ENCODE data around the gene NCKAP5.

The NCKAP5 gene

DNA sequence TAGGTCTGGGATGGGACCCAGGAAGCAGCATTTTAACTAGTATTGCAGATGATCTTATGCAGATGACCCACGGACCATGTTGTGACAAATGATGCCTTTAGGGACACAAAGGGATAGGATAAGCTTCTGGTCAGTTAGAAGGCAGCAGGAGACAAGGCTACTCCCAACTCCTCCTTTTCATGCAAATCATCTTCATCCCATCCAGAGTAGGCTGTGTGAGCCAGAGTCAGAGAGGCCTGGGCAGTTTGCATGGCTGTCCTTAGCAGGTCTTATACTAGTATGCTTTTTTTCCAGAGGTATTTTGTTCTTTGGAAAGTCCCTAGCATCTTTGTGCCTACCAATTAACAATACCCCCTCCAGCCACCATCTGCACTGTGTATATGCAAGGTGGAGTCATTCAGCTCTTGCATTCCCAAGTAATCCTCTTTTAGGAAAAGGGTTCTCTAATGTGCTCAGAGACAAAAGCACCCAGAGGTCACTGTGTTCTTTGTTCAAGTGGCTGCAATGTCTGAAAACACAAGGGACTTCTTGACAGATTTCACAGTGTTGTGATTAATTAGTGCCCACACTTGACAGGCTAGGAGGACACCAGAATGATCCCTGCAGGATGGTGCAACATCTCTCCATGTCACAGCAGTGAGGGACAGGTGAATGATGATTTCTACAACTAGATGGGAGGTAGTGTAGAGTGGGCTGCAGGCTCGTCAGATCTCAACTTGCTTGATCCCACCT lies 225.8 kb downstream of the NCKAP5 start:
- TF ChIP-seq, protein P1, sequence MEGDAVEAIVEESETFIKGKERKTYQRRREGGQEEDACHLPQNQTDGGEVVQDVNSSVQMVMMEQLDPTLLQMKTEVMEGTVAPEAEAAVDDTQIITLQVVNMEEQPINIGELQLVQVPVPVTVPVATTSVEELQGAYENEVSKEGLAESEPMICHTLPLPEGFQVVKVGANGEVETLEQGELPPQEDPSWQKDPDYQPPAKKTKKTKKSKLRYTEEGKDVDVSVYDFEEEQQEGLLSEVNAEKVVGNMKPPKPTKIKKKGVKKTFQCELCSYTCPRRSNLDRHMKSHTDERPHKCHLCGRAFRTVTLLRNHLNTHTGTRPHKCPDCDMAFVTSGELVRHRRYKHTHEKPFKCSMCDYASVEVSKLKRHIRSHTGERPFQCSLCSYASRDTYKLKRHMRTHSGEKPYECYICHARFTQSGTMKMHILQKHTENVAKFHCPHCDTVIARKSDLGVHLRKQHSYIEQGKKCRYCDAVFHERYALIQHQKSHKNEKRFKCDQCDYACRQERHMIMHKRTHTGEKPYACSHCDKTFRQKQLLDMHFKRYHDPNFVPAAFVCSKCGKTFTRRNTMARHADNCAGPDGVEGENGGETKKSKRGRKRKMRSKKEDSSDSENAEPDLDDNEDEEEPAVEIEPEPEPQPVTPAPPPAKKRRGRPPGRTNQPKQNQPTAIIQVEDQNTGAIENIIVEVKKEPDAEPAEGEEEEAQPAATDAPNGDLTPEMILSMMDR (IDR thresholded peaks at IDR 0.05; ENCODE audit: low read depth, low read length, missing control alignments): no peak
- in situ Hi-C loops (cut with HindIII; ENCODE audit: low sequenced_read_pairs): no loop called here
- no peak for DNase-seq (ENCODE audit: low read depth)
- no peak overlapping the region for H3K4me3 ChIP-seq (ENCODE audit: low read depth, low read length)

DNA sequence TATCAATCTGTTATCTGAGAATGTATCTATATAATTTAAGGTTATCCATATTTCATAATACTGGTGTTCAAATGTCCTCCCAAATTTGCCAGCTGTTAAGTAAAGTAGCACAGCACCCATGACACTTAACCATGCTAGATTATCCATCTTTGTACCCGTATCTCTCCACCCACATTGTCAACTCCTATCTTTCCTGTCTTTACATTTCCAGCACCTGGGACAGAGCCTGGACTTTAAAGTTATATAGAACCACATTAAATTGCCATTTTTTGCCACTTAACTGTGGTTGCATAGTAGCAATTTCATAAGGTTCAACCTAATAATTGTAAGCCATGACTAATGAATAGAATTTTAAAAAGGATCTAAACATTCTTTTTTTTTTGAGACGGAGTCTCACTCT lies 226.7 kb downstream of the NCKAP5 start:
- no peak for DNase-seq (ENCODE audit: low read depth)
- in situ Hi-C loops (cut with HindIII; ENCODE audit: low sequenced_read_pairs): no loop called here

DNA sequence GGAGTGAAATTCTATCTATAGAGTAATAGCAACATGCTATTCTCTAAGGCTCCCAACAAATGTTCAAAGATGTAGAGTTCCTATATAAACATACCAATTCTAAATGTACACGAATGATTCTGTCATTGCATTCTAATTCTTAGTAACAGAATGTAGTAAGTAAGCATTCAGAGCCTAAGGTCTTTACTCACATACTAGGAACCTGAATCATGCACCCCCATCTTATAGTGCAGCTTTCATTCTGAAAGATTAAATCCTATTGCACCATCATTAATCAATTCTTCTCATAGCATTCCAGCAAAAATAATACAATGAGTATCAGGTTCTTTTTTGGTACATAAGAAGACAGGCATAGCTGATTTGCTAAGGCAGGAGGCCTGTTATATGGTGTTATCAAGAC lies 230.0 kb downstream of the NCKAP5 start:
- in situ Hi-C loops (cut with HindIII; ENCODE audit: low sequenced_read_pairs): no loop called here
- no peak for DNase-seq (ENCODE audit: low read depth)
- TF ChIP-seq, protein P1 (IDR thresholded peaks at IDR 0.05; ENCODE audit: low read depth, low read length, missing control alignments): no peak
- no peak overlapping the region for H3K4me3 ChIP-seq (ENCODE audit: low read depth, low read length)

More for the DNA sequence above, 226.7 kb downstream of the NCKAP5 start:
- no peak overlapping the region for H3K4me3 ChIP-seq (ENCODE audit: low read depth, low read length)
- TF ChIP-seq, protein P1 (IDR thresholded peaks at IDR 0.05; ENCODE audit: low read depth, low read length, missing control alignments): no peak

DNA sequence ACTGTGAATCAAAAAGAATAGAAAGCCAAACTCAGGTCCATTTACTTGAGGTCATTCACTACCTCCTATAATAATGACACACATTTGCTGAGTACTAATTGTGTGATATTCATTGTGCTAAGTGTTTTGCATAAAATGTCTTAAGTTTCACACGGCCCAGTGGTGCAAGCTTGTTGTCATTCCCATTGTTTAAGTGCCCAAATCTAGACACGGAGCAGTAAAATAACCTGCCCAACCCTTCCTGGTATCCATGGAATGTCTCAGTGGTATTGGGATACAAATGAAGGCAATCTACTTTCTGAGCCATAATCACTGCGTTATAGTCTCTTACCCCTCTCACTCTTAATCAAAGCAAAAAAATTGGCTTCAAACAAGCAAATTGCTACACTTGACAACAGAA lies 233.3 kb downstream of the NCKAP5 start:
- in situ Hi-C loops (cut with HindIII; ENCODE audit: low sequenced_read_pairs): no loop called here
- TF ChIP-seq, protein P1 (IDR thresholded peaks at IDR 0.05; ENCODE audit: low read depth, low read length, missing control alignments): no peak
- no peak for DNase-seq (ENCODE audit: low read depth)
- no peak overlapping the region for H3K4me3 ChIP-seq (ENCODE audit: low read depth, low read length)

DNA sequence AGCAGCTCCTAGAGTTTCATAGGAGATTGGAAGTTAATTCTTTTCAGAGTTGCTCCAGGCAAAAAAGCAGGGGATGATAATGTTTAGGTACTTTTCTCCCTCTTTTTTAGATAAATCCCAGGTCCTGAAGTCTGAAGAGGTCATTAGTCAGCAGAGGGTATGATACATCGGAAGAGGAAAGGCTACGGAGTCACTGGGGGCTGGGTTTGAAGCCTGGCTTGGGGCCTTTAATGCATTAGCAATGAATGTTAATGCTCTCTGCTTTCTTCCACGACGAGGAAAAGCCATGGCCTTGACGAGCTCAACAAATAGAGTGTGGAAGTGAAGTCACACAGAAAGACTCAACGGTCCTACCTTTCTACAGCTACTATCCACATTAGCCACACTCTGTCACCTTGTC lies 235.1 kb downstream of the NCKAP5 start:
- no peak overlapping the region for H3K4me3 ChIP-seq (ENCODE audit: low read depth, low read length)
- TF ChIP-seq, protein P1 (IDR thresholded peaks at IDR 0.05; ENCODE audit: low read depth, low read length, missing control alignments): no peak
- DNase-seq (ENCODE audit: low read depth): no peak
- in situ Hi-C loops (cut with HindIII; ENCODE audit: low sequenced_read_pairs): no loop called here

DNA sequence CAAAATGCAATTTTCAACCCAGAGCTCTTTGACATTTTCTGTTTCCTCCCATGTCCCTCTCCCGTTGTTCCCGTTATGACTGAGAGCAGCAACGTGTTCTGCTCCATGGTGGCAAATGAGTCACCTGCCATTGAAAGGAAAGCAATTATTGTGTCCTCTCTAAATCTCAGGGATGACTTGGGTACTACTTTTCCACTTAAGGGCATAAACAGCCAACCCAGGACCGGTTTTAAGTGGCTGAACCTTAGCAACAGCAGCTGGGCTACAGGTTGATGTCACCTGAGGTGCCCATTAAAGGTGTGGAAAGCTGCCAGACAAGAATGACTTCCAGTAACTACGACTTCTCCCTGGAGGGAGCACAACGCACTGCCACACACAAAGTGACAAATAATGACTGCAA lies 236.8 kb downstream of the NCKAP5 start:
- no peak overlapping the region for H3K4me3 ChIP-seq (ENCODE audit: low read depth, low read length)
- in situ Hi-C loops (cut with HindIII; ENCODE audit: low sequenced_read_pairs): no loop called here
- TF ChIP-seq, protein P1 (IDR thresholded peaks at IDR 0.05; ENCODE audit: low read depth, low read length, missing control alignments): no peak
- DNase-seq (ENCODE audit: low read depth): no peak
